Measurements from ENCODE around the gene COP1.
"Not testable (repeated sequence)": the region's sequence is repeated elsewhere in the genome, so short reads cannot be mapped to it uniquely, and the experiment has no call there.

The COP1 gene

DNA sequence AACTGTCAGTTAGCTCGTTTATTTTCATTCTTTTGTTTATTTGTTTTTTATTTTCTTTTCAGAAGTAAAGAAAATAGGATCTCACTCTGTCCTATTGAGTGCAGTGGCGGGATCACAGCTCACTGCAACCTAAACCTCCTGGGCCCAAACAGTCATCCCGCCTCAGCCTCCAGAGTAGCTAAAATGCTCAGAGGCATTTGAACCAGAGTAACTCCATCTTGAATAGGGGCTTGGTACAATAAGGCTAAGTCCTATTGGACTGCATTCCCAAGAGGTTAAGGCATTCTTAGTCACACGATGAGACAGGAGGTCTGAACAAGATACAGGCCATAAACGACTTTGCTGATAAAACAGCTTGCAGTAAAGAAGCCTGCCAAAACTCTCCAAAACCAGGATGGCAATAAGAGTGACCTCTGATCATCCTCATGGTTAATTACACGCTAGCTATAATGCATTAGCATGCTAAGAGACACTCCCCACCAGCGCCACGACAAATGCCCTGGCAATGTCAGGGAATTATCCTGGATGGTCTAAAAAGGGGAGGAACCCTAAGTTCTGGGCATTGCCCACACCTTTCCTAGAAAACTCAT, 13.1 kb upstream of the COP1 start:
- H3K27me3 ChIP-seq (ENCODE audit: control insufficient read depth in 1 of 2, insufficient read depth in 2 of 2, low read length in 2 of 2): no peaks in the 10 kb centered on the region
- no peak overlapping the region for H3K9ac ChIP-seq (ENCODE audit: low read depth in 1 of 2, low read length in 2 of 2)
- H3K4me3 ChIP-seq (ENCODE audit: low read depth in 1 of 2, low read length in 2 of 2): no peak overlapping the region

DNA sequence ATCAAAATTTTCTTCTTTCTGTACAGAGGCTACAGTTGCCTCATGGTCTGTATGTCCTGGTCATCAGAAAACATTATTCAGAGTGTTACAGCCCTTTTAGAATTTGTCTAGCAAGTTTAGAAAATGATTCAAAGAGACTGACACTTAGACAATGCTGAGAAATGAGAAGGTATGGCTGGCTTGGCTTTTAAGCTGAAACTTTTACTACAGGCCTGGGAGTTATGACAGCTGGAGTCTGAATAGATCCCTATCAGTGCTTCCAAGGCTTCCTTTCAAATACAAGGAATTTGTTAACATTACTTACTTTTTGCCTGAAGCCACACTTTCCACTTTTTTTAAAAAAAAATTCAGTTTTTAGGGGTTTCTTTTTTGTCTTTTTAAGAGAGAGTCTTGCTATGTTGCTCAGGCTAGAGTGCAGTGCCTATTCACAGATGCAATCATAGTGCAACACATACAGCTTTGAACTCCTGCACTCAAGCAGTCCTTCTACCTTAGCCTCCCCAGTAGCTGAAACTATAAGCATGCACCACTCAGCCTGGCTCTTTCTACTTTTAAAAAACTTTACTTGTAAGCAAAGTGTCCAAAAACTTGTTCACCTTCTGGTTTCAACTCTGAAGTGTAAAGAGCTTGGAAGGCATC, 10.5 kb upstream of the COP1 start:
- H3K4me3 ChIP-seq (ENCODE audit: low read depth in 1 of 2, low read length in 2 of 2): no peak overlapping the region
- no peaks in the 10 kb centered on the region for H3K36me3 ChIP-seq (ENCODE audit: control insufficient read depth in 1 of 2, insufficient read depth in 2 of 2, low read length in 2 of 2)

More for the DNA sequence above, 13.1 kb upstream of the COP1 start:
- Histone ChIP-seq H3K27ac (ENCODE audit: low read depth, low read length) (no peak overlapping the region), H3K36me3 (ENCODE audit: control insufficient read depth in 1 of 2, insufficient read depth in 2 of 2, low read length in 2 of 2) (no peaks in the 10 kb centered on the region), H3K4me1 (ENCODE audit: control insufficient read depth in 1 of 2, insufficient read depth in 2 of 2, low read length in 2 of 2) (no peaks in the 10 kb centered on the region), H3K9me3 (ENCODE audit: control insufficient read depth in 1 of 2, low read length in 2 of 2) (no peaks in the 10 kb centered on the region)

DNA sequence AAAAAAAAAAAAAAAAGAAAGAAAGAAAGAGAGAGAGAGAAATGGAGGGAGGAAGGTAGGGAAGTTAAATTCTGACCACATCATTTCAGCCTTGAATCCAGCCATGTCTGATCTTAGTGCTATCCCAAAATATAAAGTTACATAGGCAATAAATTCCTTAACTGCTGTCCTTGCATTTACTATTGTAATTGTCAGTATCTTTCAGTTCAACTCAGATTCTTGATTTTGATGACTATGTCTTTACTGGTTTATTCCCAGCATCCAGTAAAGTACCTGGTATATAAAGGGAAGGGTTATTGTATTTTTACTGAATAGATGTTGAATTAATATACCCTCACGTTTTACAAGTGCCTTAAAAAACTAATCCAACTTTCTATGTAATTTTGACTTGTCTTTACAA, 8.9 kb upstream of the COP1 start:
- Histone ChIP-seq H3K36me3 (ENCODE audit: control insufficient read depth in 1 of 2, insufficient read depth in 2 of 2, low read length in 2 of 2) (no peaks in the 10 kb centered on the region), H3K27ac (ENCODE audit: low read depth, low read length) (no peak overlapping the region), H3K9me3 (ENCODE audit: control insufficient read depth in 1 of 2, low read length in 2 of 2) (no peaks in the 10 kb centered on the region), H3K9ac (ENCODE audit: low read depth in 1 of 2, low read length in 2 of 2) (no peak overlapping the region), H3K27me3 (ENCODE audit: control insufficient read depth in 1 of 2, insufficient read depth in 2 of 2, low read length in 2 of 2) (no peaks in the 10 kb centered on the region), H3K4me1 (ENCODE audit: control insufficient read depth in 1 of 2, insufficient read depth in 2 of 2, low read length in 2 of 2) (peaks cover 0 to 6% of the 10 kb centered on the region in 2 donors), H3K4me3 (ENCODE audit: low read depth in 1 of 2, low read length in 2 of 2) (no peak overlapping the region)

More for the DNA sequence above, 10.5 kb upstream of the COP1 start:
- Histone ChIP-seq H3K9ac (ENCODE audit: low read depth in 1 of 2, low read length in 2 of 2) (no peak overlapping the region), H3K27me3 (ENCODE audit: control insufficient read depth in 1 of 2, insufficient read depth in 2 of 2, low read length in 2 of 2) (no peaks in the 10 kb centered on the region), H3K9me3 (ENCODE audit: control insufficient read depth in 1 of 2, low read length in 2 of 2) (no peaks in the 10 kb centered on the region), H3K27ac (ENCODE audit: low read depth, low read length) (no peak overlapping the region), H3K4me1 (ENCODE audit: control insufficient read depth in 1 of 2, insufficient read depth in 2 of 2, low read length in 2 of 2) (no peaks in the 10 kb centered on the region)

DNA sequence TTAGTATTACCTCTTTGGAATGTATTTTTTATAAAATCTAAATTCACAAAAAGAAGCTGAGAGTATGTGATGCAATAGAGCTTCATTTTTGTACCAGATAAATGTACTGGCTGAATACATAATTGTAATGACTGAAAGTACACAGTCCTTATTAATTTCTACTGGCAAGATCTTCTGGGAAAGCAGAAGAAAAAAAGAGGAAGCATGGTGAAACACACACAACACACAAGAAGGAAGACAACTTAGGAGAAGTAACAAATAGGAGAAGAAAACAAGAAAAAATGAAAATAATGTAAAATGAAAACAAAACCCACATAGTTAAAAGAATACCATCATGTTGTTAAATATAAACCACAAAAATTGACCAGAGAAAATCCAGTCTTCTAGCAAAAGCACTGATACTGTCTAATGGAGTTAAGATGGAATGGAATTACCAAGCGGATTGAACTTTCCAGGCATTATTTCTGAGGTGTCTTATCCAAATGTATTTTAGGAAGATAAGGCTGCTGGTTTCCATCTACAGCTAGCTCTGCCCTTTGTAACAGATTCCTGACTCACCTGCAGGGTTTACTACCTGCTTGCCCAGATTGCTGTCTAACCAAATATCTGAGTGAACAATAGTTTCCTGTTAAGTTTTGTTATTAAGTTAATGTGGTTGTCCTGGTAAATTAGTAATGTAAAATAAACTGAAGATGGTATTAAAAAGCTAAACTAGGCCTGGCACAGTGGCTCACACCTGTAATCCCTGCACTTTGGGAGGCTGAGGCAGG, 4.5 kb upstream of the COP1 start:
- Histone ChIP-seq H3K27me3 (ENCODE audit: control insufficient read depth in 1 of 2, insufficient read depth in 2 of 2, low read length in 2 of 2) (no peaks in the 10 kb centered on the region), H3K9ac (ENCODE audit: low read depth in 1 of 2, low read length in 2 of 2) (no peak overlapping the region), H3K9me3 (ENCODE audit: control insufficient read depth in 1 of 2, low read length in 2 of 2) (no peaks in the 10 kb centered on the region), H3K27ac (ENCODE audit: low read depth, low read length) (no peak overlapping the region), H3K36me3 (ENCODE audit: control insufficient read depth in 1 of 2, insufficient read depth in 2 of 2, low read length in 2 of 2) (no peaks in the 10 kb centered on the region), H3K4me3 (ENCODE audit: low read depth in 1 of 2, low read length in 2 of 2) (no peak overlapping the region), H3K4me1 (ENCODE audit: control insufficient read depth in 1 of 2, insufficient read depth in 2 of 2, low read length in 2 of 2) (peaks cover 0 to 12% of the 10 kb centered on the region in 2 donors)

DNA sequence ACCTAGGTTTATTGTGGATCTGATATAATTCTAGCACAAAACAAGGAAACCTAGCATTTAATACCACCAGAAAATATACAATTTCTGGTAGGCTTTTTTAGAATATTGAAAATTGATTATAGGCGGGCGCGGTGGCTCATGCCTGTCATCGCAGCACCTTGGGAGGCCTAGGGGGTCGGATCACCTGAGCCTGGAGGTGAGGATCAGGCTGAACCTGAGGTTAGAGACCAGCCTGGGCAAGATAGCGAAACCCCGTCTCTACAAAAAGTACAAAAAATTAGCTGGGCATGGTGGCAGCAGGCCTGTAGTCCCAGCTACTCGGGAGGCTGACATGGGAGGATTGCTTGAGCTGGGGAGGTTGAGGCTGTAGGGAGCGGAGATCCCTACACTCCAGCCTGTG, 948 bp upstream of the COP1 start:
- Histone ChIP-seq H3K4me3 (ENCODE audit: low read depth in 1 of 2, low read length in 2 of 2) (peak overlapping the region; percentile 96 to 99), H3K36me3 (ENCODE audit: control insufficient read depth in 1 of 2, insufficient read depth in 2 of 2, low read length in 2 of 2) (no peaks in the 10 kb centered on the region), H3K27me3 (ENCODE audit: control insufficient read depth in 1 of 2, insufficient read depth in 2 of 2, low read length in 2 of 2) (no peaks in the 10 kb centered on the region), H3K9ac (ENCODE audit: low read depth in 1 of 2, low read length in 2 of 2) (peak overlapping the region; percentile 87 to 92), H3K4me1 (ENCODE audit: control insufficient read depth in 1 of 2, insufficient read depth in 2 of 2, low read length in 2 of 2) (peaks cover 20 to 31% of the 10 kb centered on the region in 2 donors), H3K9me3 (ENCODE audit: control insufficient read depth in 1 of 2, low read length in 2 of 2) (no peaks in the 10 kb centered on the region), H3K27ac (ENCODE audit: low read depth, low read length) (no peak overlapping the region)

DNA sequence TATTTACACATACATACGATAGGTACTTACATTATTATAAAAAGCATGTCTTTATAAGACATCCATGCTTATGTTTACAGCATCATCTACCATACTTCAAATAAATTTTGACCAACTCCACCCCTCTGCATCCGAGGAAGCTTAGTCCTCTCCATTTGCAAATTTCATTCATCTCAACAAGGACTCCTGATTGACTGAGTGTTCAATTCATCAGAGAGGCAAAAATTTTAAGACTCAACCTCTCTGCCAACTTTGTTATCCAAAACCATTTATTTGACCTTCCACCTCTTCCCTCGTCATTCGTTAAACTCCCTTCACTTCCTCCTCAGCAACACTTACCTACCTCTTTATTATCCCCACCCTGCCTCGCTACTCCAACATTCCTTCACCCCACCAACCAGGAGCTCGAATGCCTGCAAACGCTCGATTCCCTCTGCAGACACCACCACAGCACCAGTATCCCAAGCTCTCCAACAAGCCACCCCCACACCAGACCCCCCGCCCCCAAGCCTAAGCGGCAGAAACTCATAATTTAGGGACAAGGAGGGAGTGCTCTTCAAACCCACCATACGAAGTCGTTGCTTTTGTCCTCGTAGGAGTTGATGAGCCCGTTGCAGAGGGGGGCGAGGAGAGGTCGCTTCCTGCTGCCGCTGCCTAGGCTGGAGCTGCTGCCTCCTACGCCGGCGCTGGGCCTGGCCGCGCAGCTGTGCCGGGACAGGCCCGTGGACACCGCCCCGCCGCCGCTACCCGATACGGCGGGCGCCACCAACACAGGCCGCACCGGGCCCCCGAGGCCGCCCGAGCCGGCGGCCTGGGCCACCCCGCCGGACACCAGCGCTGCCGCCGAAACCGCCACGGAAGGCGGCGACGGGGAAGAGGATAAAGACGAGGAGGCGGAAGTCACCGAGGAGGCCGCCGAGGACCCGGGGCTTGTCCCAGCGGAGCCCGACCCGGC, 803 bp downstream of the COP1 start:
- Histone ChIP-seq H3K27me3 (ENCODE audit: control insufficient read depth in 1 of 2, insufficient read depth in 2 of 2, low read length in 2 of 2) (no peaks in the 10 kb centered on the region), H3K9me3 (ENCODE audit: control insufficient read depth in 1 of 2, low read length in 2 of 2) (no peaks in the 10 kb centered on the region)

DNA sequence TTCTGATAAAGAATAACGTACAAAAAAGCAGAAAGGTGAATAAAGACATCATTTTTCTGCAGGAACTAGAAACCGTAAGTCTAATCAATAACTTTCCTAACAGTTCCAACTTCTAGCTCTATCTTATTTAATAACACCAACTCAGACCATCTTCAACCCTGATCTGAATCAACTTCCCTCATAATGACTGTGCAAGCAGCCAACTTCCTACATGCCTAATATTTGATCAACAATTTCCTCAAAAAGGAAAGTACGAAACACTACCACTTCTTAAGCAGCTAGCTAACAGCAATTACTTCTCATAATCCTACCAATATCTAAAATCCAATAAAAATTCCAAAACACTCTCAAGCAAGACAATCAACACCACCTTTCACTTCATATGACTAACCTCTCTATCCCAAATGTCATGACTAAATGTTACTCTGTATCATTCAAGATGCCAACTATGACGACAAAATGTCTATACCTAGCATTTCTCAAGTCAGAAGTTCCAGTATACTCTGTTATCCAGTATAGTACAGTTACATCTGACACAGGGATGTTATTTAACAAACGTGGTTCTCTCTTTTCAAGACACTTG, 1.7 kb downstream of the COP1 start:
- Histone ChIP-seq H3K9ac (ENCODE audit: low read depth in 1 of 2, low read length in 2 of 2) (peak overlapping the region; percentile 87 to 92), H3K27me3 (ENCODE audit: control insufficient read depth in 1 of 2, insufficient read depth in 2 of 2, low read length in 2 of 2) (no peaks in the 10 kb centered on the region), H3K36me3 (ENCODE audit: control insufficient read depth in 1 of 2, insufficient read depth in 2 of 2, low read length in 2 of 2) (no peaks in the 10 kb centered on the region), H3K4me3 (ENCODE audit: low read depth in 1 of 2, low read length in 2 of 2) (peak overlapping the region; percentile 96 to 99), H3K4me1 (ENCODE audit: control insufficient read depth in 1 of 2, insufficient read depth in 2 of 2, low read length in 2 of 2) (peaks cover 25 to 30% of the 10 kb centered on the region in 2 donors), H3K27ac (ENCODE audit: low read depth, low read length) (no peak overlapping the region), H3K9me3 (ENCODE audit: control insufficient read depth in 1 of 2, low read length in 2 of 2) (no peaks in the 10 kb centered on the region)

More for the DNA sequence above, 803 bp downstream of the COP1 start:
- H3K9ac ChIP-seq (ENCODE audit: low read depth in 1 of 2, low read length in 2 of 2): peak overlapping the region; percentile 87 to 92
- H3K27ac ChIP-seq (ENCODE audit: low read depth, low read length): peak overlapping the region; percentile 94
- no peaks in the 10 kb centered on the region for H3K36me3 ChIP-seq (ENCODE audit: control insufficient read depth in 1 of 2, insufficient read depth in 2 of 2, low read length in 2 of 2)
- peaks cover 23 to 25% of the 10 kb centered on the region in 2 donors for H3K4me1 ChIP-seq (ENCODE audit: control insufficient read depth in 1 of 2, insufficient read depth in 2 of 2, low read length in 2 of 2)
- peak overlapping the region; percentile 96 to 99 for H3K4me3 ChIP-seq (ENCODE audit: low read depth in 1 of 2, low read length in 2 of 2)

DNA sequence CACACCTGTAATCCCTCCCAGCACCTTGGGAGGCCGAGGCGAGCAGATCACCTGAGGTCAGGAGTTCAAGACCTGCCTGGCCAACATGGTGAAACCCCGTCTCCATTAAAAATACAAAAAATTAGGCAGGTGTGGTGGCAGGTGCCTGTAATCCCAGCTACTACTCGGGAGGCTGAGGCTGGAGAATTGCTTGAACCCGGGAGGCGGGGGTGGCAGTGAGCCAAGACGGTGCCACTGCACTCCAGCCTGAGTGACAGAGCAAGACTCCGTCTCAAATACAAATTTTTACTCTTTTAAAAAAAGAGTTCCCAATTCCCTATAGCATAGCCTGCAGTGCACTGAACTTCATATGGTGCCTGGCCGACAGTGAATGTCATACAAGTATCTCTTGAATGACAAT, 2.4 kb downstream of the COP1 start:
- Histone ChIP-seq H3K9ac (ENCODE audit: low read depth in 1 of 2, low read length in 2 of 2) (peak overlapping the region in 1 of 2 donors; percentile 87), H3K4me1 (ENCODE audit: control insufficient read depth in 1 of 2, insufficient read depth in 2 of 2, low read length in 2 of 2) (peaks cover 25 to 33% of the 10 kb centered on the region in 2 donors), H3K4me3 (ENCODE audit: low read depth in 1 of 2, low read length in 2 of 2) (peak overlapping the region; percentile 96 to 99)
- not testable (repeated sequence) for H3K27me3 ChIP-seq (ENCODE audit: control insufficient read depth in 1 of 2, insufficient read depth in 2 of 2, low read length in 2 of 2); H3K36me3 ChIP-seq (ENCODE audit: control insufficient read depth in 1 of 2, insufficient read depth in 2 of 2, low read length in 2 of 2); H3K27ac ChIP-seq (ENCODE audit: low read depth, low read length); H3K9me3 ChIP-seq (ENCODE audit: control insufficient read depth in 1 of 2, low read length in 2 of 2)

DNA sequence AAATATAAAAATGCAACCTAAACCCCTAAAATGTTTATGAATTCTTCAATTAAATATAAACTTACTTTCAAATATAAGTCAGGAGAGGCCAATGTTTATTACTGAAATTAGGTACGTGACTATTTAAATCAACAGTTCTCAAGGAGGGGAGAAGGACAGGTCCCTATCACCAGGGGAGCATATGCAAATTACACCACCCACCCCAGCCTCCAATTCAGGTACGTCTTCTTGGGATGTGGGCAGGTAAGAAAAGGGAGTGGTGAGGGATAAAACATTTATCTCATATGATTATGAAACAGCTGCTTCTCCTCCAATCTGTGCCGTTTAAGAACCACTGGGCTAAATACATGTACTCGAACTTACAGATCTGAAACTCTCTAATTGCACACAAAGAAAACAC, 3.4 kb downstream of the COP1 start:
- no peaks in the 10 kb centered on the region for H3K36me3 ChIP-seq (ENCODE audit: control insufficient read depth in 1 of 2, insufficient read depth in 2 of 2, low read length in 2 of 2)
- peaks cover 25 to 33% of the 10 kb centered on the region in 2 donors for H3K4me1 ChIP-seq (ENCODE audit: control insufficient read depth in 1 of 2, insufficient read depth in 2 of 2, low read length in 2 of 2)
- H3K9me3 ChIP-seq (ENCODE audit: control insufficient read depth in 1 of 2, low read length in 2 of 2): no peaks in the 10 kb centered on the region
- H3K9ac ChIP-seq (ENCODE audit: low read depth in 1 of 2, low read length in 2 of 2): no peak overlapping the region
- no peak overlapping the region for H3K27ac ChIP-seq (ENCODE audit: low read depth, low read length)
- H3K27me3 ChIP-seq (ENCODE audit: control insufficient read depth in 1 of 2, insufficient read depth in 2 of 2, low read length in 2 of 2): no peaks in the 10 kb centered on the region
- no peak overlapping the region for H3K4me3 ChIP-seq (ENCODE audit: low read depth in 1 of 2, low read length in 2 of 2)

Data from duodenal mucosa (tissue), 2 donors.